Breast epithelium (tissue), 4 donors: ENCODE measurements around the gene SLC9A5. TPM values are rescaled to one million over a fixed set of nuclear protein-coding genes. Genes with fewer than 3 reads are reported as not detected.

Experiments
- DNase-seq, 2 donors: peaks; one replicate each; pipeline ENCODE4 v3.0.0-alpha.2; 2019; ENCODE audit warnings: low spot score in 2 of 2
- H3K27ac ChIP-seq, 2 donors: fragments of 200-600 bp; sonication (generic) in 1 of 2; one replicate each; pipeline ENCODE4 v1.5.1; 2016 to 2019; ENCODE audit warnings: mild to moderate bottlenecking in 1 of 2
- H3K27me3 ChIP-seq, 2 donors: fragments of 200-600 bp; sonication (generic) in 1 of 2; one replicate each; pipeline versions ENCODE4 v1.5.1 to v1.6.0; 2017 to 2019; ENCODE audit warnings: control low read depth in 1 of 2, mild to moderate bottlenecking in 1 of 2
- H3K36me3 ChIP-seq: fragments of 200-600 bp; one replicate; pipeline ENCODE4 v1.5.1; 2019
- H3K4me1 ChIP-seq, 2 donors: fragments of 200-600 bp; sonication (generic); one replicate each; pipeline ENCODE4 v1.5.1; 2016 to 2019; ENCODE audit warnings: control low read depth in 1 of 2
- H3K4me3 ChIP-seq, 3 donors: fragments of 200-600 bp; sonication (generic); 1 replicate in 2 of 3; 2 replicates in 1 of 3; pipeline ENCODE4 v1.5.1; 2016 to 2019; ENCODE audit warnings: mild to moderate bottlenecking in 3 of 3, moderate library complexity in 2 of 3
- H3K9me3 ChIP-seq, 2 donors: fragments of 200-600 bp; sonication (generic) in 1 of 2; one replicate each; pipeline ENCODE4 v1.5.1; 2016 to 2019; ENCODE audit warnings: control low read depth in 1 of 2
- CTCF ChIP-seq, 3 donors: fragments of 450-650 bp; IDR thresholded peaks; one replicate each; pipeline ENCODE4 v1.5.1; 2016 to 2017; ENCODE audit warnings: antibody characterized with exemption in 3 of 3, mild to moderate bottlenecking in 3 of 3, moderate library complexity in 3 of 3
- POLR2A ChIP-seq: fragments of 450-650 bp; IDR thresholded peaks from one replicate; pipeline ENCODE4 v1.6.1; 2016; ENCODE audit warnings: antibody characterized with exemption, mild to moderate bottlenecking, moderate library complexity
- POLR2AphosphoS5 ChIP-seq, 3 donors: sonication (generic); formaldehyde crosslinking; IDR thresholded peaks; one replicate each; pipeline ENCODE4 v1.6.1; 2017; ENCODE audit warnings: antibody characterized with exemption in 3 of 3
- intact Hi-C: fragments of 100-400 bp; cut with DNase I; formaldehyde crosslinking; loops from one replicate; pipeline ENCODE4 v1.15.1; 2023; ENCODE audit warnings: low total_unique reads
- total RNA-seq, 3 donors: library from RNA; depleted of rRNA; stranded (reverse); fragments of >200 nt; gene quantifications; one replicate each; pipeline ENCODE4 v1.1.0, GENCODE V29; 2016

The SLC9A5 gene
- total RNA-seq, 3 donors from 2014 or later, result 0.96 to 2.3 (median 1.3) TPM

- no peaks in the 10 kb centered on the region for H3K9me3 ChIP-seq
- H3K27ac ChIP-seq, result no peak overlapping the region
- no peaks in the 10 kb centered on the region for H3K4me1 ChIP-seq
- no peak for DNase-seq
- no peak overlapping the region for H3K4me3 ChIP-seq
- no peaks in the 10 kb centered on the region for H3K27me3 ChIP-seq
- H3K36me3 ChIP-seq, result no peaks in the 10 kb centered on the region
- intact Hi-C loops, result no loop called here
- TF ChIP-seq POLR2A, result no peak
These were observed 8.8 kb downstream of the SLC9A5 start for GRCh38 chr16:67257486-67258160.

- no peaks in the 10 kb centered on the region for H3K27me3 ChIP-seq
- H3K9me3 ChIP-seq, result no peaks in the 10 kb centered on the region
- H3K4me3 ChIP-seq, result no peak overlapping the region
- intact Hi-C loops, result no loop called here
- H3K4me1 ChIP-seq, result no peaks in the 10 kb centered on the region
- H3K36me3 ChIP-seq, result no peaks in the 10 kb centered on the region
- H3K27ac ChIP-seq, result no peak overlapping the region
- no peak for TF ChIP-seq CTCF (IDR thresholded peaks at IDR 0.05)
- TF ChIP-seq POLR2A, result no peak
- no peak for TF ChIP-seq POLR2AphosphoS5 (IDR thresholded peaks at IDR 0.05)
- no peak for DNase-seq
These were observed 9.5 kb downstream of the SLC9A5 start for GRCh38 chr16:67258161-67258835.

- H3K9me3 ChIP-seq, result no peaks in the 10 kb centered on the region
- DNase-seq, result no peak
- intact Hi-C loops, result no loop called here
- no peaks in the 10 kb centered on the region for H3K4me1 ChIP-seq
- no peaks in the 10 kb centered on the region for H3K36me3 ChIP-seq
- no peak overlapping the region for H3K27ac ChIP-seq
- H3K27me3 ChIP-seq, result no peaks in the 10 kb centered on the region
- H3K4me3 ChIP-seq, result no peak overlapping the region
- TF ChIP-seq POLR2AphosphoS5 (IDR thresholded peaks at IDR 0.05) (no peak), CTCF (IDR thresholded peaks at IDR 0.05) (no peak), POLR2A (no peak)
These were observed 10.9 kb downstream of the SLC9A5 start for GRCh38 chr16:67259705-67260104.

- no peaks in the 10 kb centered on the region for H3K27me3 ChIP-seq
- no peak for DNase-seq
- no peak overlapping the region for H3K27ac ChIP-seq
- intact Hi-C loops, result no loop called here
- no peaks in the 10 kb centered on the region for H3K36me3 ChIP-seq
- H3K9me3 ChIP-seq, result no peaks in the 10 kb centered on the region
- H3K4me1 ChIP-seq, result no peaks in the 10 kb centered on the region
- H3K4me3 ChIP-seq, result no peak overlapping the region
- TF ChIP-seq CTCF (IDR thresholded peaks at IDR 0.05) (peak in 2 of 3 donors; percentile 37 to 50), POLR2AphosphoS5 (IDR thresholded peaks at IDR 0.05) (peak in 1 of 3 donors; percentile 38), POLR2A (no peak)
These were observed 11.8 kb downstream of the SLC9A5 start for GRCh38 chr16:67260426-67261063.

GRCh38 chr16:67263201-67263600 lies 14.4 kb downstream of the SLC9A5 start:
- Histone ChIP-seq H3K27ac (no peak overlapping the region), H3K27me3 (no peaks in the 10 kb centered on the region), H3K4me3 (no peak overlapping the region), H3K4me1 (no peaks in the 10 kb centered on the region), H3K36me3 (no peaks in the 10 kb centered on the region), H3K9me3 (no peaks in the 10 kb centered on the region)
- no peak for DNase-seq
- no peak for TF ChIP-seq CTCF (IDR thresholded peaks at IDR 0.05)
- TF ChIP-seq POLR2A, result no peak
- TF ChIP-seq POLR2AphosphoS5 (IDR thresholded peaks at IDR 0.05), result no peak
- intact Hi-C loops, result no loop called here
